ENCODE measurements around the gene SPATA18. TPM values are rescaled to one million over a fixed set of nuclear protein-coding genes. Genes with fewer than 3 reads are reported as not detected.

The SPATA18 gene
- total and polyA plus RNA-seq, 9 of the 15 experiments (the other 6 are each of a cell fraction or from before 2014, with no cell fraction given) = 0.09 TPM; not detected in 8

GRCh38 chr4:52143815-52144214 lies 92.7 kb downstream of the SPATA18 start:
- H3K9ac ChIP-seq (ENCODE audit: insufficient read depth in 1 of 2, low read depth in 2 of 2, low read length in 2 of 2) = no peak overlapping the region
- H3K27ac ChIP-seq (ENCODE audit: extremely low read depth, low read depth, low read length) = no peak overlapping the region
- TF ChIP-seq CEBPB (tag; IDR thresholded peaks at IDR 0.05) (peak; percentile 37; the same call in 1 of the 2 replicates), ZBTB34 (CRISPR knock-in tag; IDR thresholded peaks at IDR 0.05) (no peak), KLF6 (CRISPR knock-in tag; IDR thresholded peaks at IDR 0.05; ENCODE audit: borderline replicate concordance) (no peak)
- FAIRE-seq (no peak), ATAC-seq (no peak), DNase-seq (ENCODE audit: extremely low read depth in 1 of 4, low spot score in 3 of 4) (no peak)
- H3K79me2 ChIP-seq (ENCODE audit: control insufficient read depth, insufficient read depth, low read length) = no peaks in the 10 kb centered on the region
- POLR2A ChIA-PET = no interaction called here
- no peak overlapping the region for H3K4me3 ChIP-seq
- no peaks in the 10 kb centered on the region for H3K9me1 ChIP-seq (ENCODE audit: control insufficient read depth, insufficient read depth, low read length)
- no TSS peak for BruUV-seq (replicated peaks)
- 0% methylated on average over 3 of the region's 3 CpGs for WGBS (ENCODE audit: insufficient coverage, low coverage, missing lambda C conversion rate)
- intact Hi-C loops (cut with micrococcal nuclease) = no loop called here
- no peaks in the 10 kb centered on the region for H4K20me1 ChIP-seq (replicated peaks; ENCODE audit: control insufficient read depth, insufficient read depth, low read length)
- H3K27me3 ChIP-seq (ENCODE audit: control insufficient read depth in 2 of 2, insufficient read depth in 2 of 2, low read length in 2 of 2) = no peaks in the 10 kb centered on the region
- H3K9me3 ChIP-seq (replicated peaks; ENCODE audit: control insufficient read depth, insufficient read depth, low read depth, low read length) = no peaks in the 10 kb centered on the region
- CTCF ChIA-PET (ENCODE audit: low intra/inter-chr PET ratio) = no interaction called here
- in situ Hi-C loops (cut with MboI) = no loop called here
- H3K4me1 ChIP-seq (replicated peaks in 1 of 2; ENCODE audit: control insufficient read depth in 2 of 2, insufficient read depth in 2 of 2, low read length in 2 of 2) = no peaks in the 10 kb centered on the region
- H2AFZ ChIP-seq (ENCODE audit: low read depth, low read length) = no peak overlapping the region
- H3K4me2 ChIP-seq (ENCODE audit: insufficient read depth, low read length) = no peak overlapping the region
- H3K36me3 ChIP-seq (ENCODE audit: control insufficient read depth, insufficient read depth, low read length) = no peaks in the 10 kb centered on the region

GRCh38 chr4:52144372-52144771 lies 93.3 kb downstream of the SPATA18 start:
- POLR2A ChIA-PET = interaction anchor here (0.7 kb wide), 1 partner anchor 423 kb away, joined by 3 read pairs; no protein-coding TSS in a partner anchor
- H3K9ac ChIP-seq (ENCODE audit: insufficient read depth in 1 of 2, low read depth in 2 of 2, low read length in 2 of 2) = no peak overlapping the region
- H3K4me2 ChIP-seq (ENCODE audit: insufficient read depth, low read length) = no peak overlapping the region

More at GRCh38 chr4:52144372-52144771, 93.3 kb downstream of the SPATA18 start:
- Histone ChIP-seq H3K79me2 (ENCODE audit: control insufficient read depth, insufficient read depth, low read length) (no peaks in the 10 kb centered on the region), H4K20me1 (replicated peaks; ENCODE audit: control insufficient read depth, insufficient read depth, low read length) (no peaks in the 10 kb centered on the region), H3K4me1 (replicated peaks in 1 of 2; ENCODE audit: control insufficient read depth in 2 of 2, insufficient read depth in 2 of 2, low read length in 2 of 2) (no peaks in the 10 kb centered on the region), H2AFZ (ENCODE audit: low read depth, low read length) (no peak overlapping the region), H3K9me3 (replicated peaks; ENCODE audit: control insufficient read depth, insufficient read depth, low read depth, low read length) (no peaks in the 10 kb centered on the region), H3K36me3 (ENCODE audit: control insufficient read depth, insufficient read depth, low read length) (no peaks in the 10 kb centered on the region), H3K9me1 (ENCODE audit: control insufficient read depth, insufficient read depth, low read length) (no peaks in the 10 kb centered on the region), H3K27me3 (ENCODE audit: control insufficient read depth in 2 of 2, insufficient read depth in 2 of 2, low read length in 2 of 2) (no peaks in the 10 kb centered on the region), H3K4me3 (no peak overlapping the region), H3K27ac (ENCODE audit: extremely low read depth, low read depth, low read length) (no peak overlapping the region)
- FAIRE-seq (no peak), DNase-seq (ENCODE audit: extremely low read depth in 1 of 4, low spot score in 3 of 4) (no peak), ATAC-seq (no peak)
- TF ChIP-seq CTCF (IDR thresholded peaks at IDR 0.05 in 2 of 3, conservative IDR thresholded peaks at IDR 0.05 in 1 of 3; ENCODE audit: insufficient read depth in 2 of 3, low read depth in 1 of 3, low read length in 3 of 3) = no peak
- TF ChIP-seq RCOR1 (IDR thresholded peaks at IDR 0.05; ENCODE audit: borderline replicate concordance in 1 of 2, low read depth in 2 of 2, low read length in 2 of 2) = no peak
- no peak for TF ChIP-seq HMBOX1 (IDR thresholded peaks at IDR 0.05)
- no peak for TF ChIP-seq POLR3G (IDR thresholded peaks at IDR 0.05; ENCODE audit: extremely low read depth, insufficient read length, insufficient replicate concordance)
- TF ChIP-seq ARNT (IDR thresholded peaks at IDR 0.05) = no peak
- no peak for TF ChIP-seq MCM7 (IDR thresholded peaks at IDR 0.05)
- no TSS peak for BruUV-seq (replicated peaks)
- intact Hi-C loops (cut with micrococcal nuclease) (no loop called here), in situ Hi-C loops (cut with MboI) (no loop called here)
- CTCF ChIA-PET (ENCODE audit: low intra/inter-chr PET ratio) = no interaction called here
- 4% methylated on average over 7 of the region's 7 CpGs for WGBS (ENCODE audit: insufficient coverage, low coverage, missing lambda C conversion rate)

Measured in K562 (cell line).